Activated CD4-positive, alpha-beta T cell treated with anti-CD3 and anti-CD28 coated beads for 36 hours (primary cell): ENCODE measurements around the gene CAPN14. TPM values are rescaled to one million over a fixed set of nuclear protein-coding genes. Genes with fewer than 3 reads are reported as not detected.
A peak's percentile ranks its signal among the peaks of the same experiment; 100 is the strongest.

Experiments used
- ATAC-seq: fragments of 200-7000 bp; cut with Tn5 transposase; one replicate; pipeline ENCODE4 v1.10.0; 2021; ENCODE audit warnings: mild to moderate bottlenecking, moderate library complexity
- CTCF ChIA-PET: fragments of 350-600 bp; sonication (Branson Sonifier 250); formaldehyde crosslinking; loops from one replicate; lab custom pipeline; 2021; ENCODE audit warnings: antibody characterized with exemption; lab: Charles Lee
- POLR2A ChIA-PET: fragments of 350-600 bp; sonication (Branson Sonifier 250); formaldehyde crosslinking; loops from one replicate; lab custom pipeline; 2021; ENCODE audit warnings: antibody characterized with exemption, inconsistent platforms; lab: Charles Lee
- DNase-seq: peaks from one replicate; pipeline ENCODE4 v3.0.0-alpha.2; 2020
- H3K27ac Mint-ChIP-seq: one replicate; pipeline ENCODE4 v1.8.0; 2021; ENCODE audit warnings: mixed read lengths
- H3K27me3 Mint-ChIP-seq: one replicate; pipeline ENCODE4 v1.8.0; 2021; ENCODE audit warnings: mixed read lengths
- H3K36me3 Mint-ChIP-seq: one replicate; pipeline ENCODE4 v1.8.0; 2021; ENCODE audit warnings: low read depth, mixed read lengths
- H3K4me1 Mint-ChIP-seq: one replicate; pipeline ENCODE4 v1.8.0; 2021; ENCODE audit warnings: mixed read lengths
- H3K4me3 Mint-ChIP-seq: one replicate; pipeline ENCODE4 v1.8.0; 2021; ENCODE audit warnings: mild to moderate bottlenecking, moderate library complexity, mixed read lengths
- H3K9me3 Mint-ChIP-seq: one replicate; pipeline ENCODE4 v1.8.0; 2021; ENCODE audit warnings: low read depth, mixed read lengths
- intact Hi-C, 2 experiments: fragments of 100-400 bp; cut with DNase I in 1 of 2; cut with micrococcal nuclease in 1 of 2; formaldehyde crosslinking; loops; one replicate each; pipeline versions ENCODE4 v1.14.2 to v1.15.1; 2022 to 2024; cut with DNase I, micrococcal nuclease
- total RNA-seq, 2 experiments: library from RNA; stranded (reverse); gene quantifications; one replicate each; pipeline ENCODE4 v1.2.3, GENCODE V29; 2021

CAPN14 gene
- total RNA-seq, 2 experiments from 2014 or later: 0.51 to 0.64 TPM

DNA sequence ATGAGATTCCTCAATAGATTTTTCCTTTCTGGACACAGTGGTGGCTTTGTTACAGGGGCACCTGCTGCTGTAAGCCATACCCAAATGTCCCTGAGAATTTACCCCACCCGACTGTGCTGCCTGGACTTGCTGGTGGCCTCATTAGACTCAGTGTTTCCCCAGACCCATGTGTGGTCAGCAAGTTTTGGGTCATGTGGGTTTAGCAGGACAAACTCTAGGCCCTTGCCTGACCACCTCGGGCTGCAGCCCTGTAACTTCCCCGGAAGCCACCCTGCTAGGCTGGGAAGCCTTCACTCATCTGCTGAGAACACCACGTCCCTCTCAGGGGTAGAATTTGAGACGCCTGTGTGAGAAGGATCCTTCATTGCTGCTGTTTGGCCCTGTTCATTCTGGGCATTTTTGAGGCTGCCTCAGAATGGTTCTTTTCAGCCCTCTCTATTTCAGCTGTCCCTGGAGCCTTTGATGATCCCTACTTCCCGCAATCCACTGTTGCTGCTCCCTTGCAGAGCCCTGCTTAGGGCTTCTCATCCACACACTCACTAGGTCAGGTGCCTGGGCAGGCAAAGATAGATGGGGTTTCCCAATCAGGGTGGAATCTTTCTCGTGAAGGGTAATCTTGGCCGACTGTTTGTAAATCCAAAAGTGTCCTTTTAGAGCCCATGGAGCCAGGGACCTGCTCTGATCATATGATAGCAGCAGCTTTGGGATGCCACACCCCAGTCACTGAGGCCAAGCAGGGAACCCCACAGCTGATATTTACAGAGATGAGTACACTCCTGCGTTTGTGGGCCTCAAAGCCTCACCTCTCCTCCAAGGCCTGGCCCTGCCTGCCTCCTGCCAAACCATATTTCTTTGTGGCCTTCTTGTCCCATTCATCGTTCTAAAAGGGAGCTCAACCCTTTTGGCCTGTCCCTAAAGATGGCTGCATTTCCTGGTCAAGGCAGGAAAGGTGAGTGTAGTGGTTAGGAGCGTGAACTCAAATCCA lies 23.4 kb upstream of the CAPN14 start:
- ChIA-PET POLR2A (no interaction called here), CTCF (interaction anchor here (0.6 to 0.7 kb wide), 2 partner anchors 71 to 85 kb away, joined by 3 read pairs; no protein-coding TSS in a partner anchor)
- Mint-ChIP-seq H3K27ac (no peak overlapping the region), H3K27me3 (no peaks in the 10 kb centered on the region), H3K36me3 (peaks cover 4% of the 10 kb centered on the region), H3K4me3 (no peak overlapping the region), H3K9me3 (no peaks in the 10 kb centered on the region), H3K4me1 (no peaks in the 10 kb centered on the region)
- DNase-seq (no peak), ATAC-seq (no peak)
- intact Hi-C loops: no loop called here

DNA sequence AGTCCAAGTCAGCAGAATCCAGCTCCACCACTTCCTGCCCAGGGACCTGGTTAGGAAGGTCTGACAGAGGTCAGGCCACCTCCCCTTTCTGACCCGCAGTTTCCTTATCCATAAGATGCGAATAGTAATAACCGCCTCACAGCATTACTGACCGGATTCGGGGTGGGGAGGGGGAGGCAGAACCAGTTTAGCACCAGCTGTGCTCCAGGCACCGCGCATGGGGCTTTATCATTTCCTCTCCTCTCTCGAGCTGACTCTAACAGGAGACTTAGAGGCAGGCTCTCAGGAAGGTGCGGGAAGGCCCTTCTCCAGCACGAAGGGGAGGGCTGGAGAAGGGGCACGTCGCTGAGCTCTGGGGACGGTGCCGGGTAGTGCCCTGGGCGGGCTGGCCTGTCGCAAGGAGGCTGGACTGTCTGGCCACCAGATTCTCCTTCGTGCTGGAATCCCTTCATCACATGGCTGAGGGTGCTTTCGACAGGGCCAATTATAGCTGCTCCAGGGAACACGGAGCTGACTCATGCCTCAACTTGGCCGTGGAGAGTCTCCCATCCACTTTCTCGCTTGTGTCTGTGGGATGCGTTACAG lies 22.4 kb upstream of the CAPN14 start:
- Mint-ChIP-seq H3K4me1 (peaks cover 10% of the 10 kb centered on the region), H3K4me3 (no peak overlapping the region), H3K27me3 (no peaks in the 10 kb centered on the region), H3K9me3 (no peaks in the 10 kb centered on the region), H3K36me3 (peaks cover 4% of the 10 kb centered on the region), H3K27ac (no peak overlapping the region)
- intact Hi-C loops: no loop called here
- no peak for DNase-seq
- ChIA-PET POLR2A (no interaction called here), CTCF (interaction anchor here (0.5 kb wide), 1 partner anchor 116 kb away, joined by 3 read pairs; no protein-coding TSS in a partner anchor)
- ATAC-seq: no peak

DNA sequence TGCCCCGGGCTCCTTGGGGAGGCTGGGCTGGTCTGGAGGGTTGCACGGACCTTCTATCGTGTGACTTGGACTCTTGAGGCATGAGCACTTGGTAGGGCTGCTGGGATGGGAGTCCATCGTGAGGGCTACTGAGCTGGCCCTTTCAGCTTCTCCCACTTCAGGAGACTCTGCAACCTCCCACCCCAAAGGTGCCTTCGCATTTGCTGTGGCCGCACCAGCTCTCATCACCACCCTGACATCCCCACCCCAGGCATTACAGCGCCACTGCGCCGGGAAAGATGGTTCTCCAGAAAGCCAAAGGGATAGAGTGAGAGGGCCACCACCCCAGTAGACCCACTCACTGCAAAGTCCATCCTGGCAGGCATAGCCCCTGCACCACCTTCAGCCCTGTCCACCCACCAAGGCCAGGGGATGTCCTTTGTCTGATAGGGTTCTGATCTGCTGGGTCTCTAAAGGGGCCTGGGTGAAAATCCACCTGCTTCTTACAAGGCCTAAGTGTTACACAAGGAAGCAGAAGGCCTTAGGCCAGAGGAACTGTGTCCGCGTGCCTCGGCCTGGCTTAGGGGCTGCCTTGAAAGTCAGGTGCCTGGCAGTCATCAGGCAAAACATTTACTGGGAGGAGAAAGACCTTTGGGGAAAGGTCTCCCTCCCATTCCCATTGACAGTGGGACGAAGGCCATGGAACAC lies 21.7 kb upstream of the CAPN14 start:
- no peak for ATAC-seq
- CTCF ChIA-PET: no interaction called here
- no peak for DNase-seq
- intact Hi-C loops: no loop called here
- POLR2A ChIA-PET: no interaction called here
- Mint-ChIP-seq H3K9me3 (no peaks in the 10 kb centered on the region), H3K4me1 (peaks cover 11% of the 10 kb centered on the region), H3K4me3 (no peak overlapping the region), H3K27me3 (no peaks in the 10 kb centered on the region), H3K36me3 (peaks cover under 1% of the 10 kb centered on the region), H3K27ac (no peak overlapping the region)

DNA sequence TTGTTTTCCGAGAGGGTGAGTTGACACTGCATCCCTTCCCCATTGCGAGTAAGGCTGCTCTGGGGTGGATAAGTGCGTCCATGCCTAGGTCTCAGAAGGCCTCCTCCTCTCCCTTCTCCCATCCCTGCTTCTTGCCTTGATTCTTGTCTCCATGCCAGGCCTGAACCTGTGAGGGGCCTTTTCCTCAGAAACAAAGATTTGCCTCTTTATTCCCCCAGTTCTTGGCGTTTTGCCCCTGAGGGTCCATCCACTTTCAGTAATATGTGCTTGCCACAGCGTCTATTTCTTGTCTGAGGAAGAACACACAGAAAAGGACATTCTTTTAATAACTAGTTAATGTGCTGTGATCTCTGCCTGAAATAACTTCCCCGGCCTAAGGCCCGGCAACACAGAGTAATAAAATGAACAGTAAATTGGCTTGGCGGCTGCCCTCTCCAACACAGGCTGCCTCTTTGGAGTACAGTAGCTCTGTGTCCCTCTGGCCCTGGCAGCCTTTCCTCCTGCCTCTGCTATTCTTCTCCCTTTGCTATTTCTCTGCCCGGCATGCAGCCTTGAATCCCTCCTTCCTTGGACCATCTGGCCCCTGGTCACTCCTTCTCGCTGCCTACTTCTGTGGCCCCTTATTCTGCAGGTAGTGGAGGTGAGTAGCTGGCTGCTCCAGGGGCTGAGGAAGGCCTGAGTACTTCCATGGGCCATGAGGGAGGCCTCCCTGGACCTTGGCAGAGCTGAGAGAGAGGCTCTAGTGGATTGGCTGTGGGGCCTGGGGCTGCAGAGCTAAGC lies 21.0 kb upstream of the CAPN14 start:
- H3K27ac Mint-ChIP-seq: no peak overlapping the region
- no peak overlapping the region for H3K4me3 Mint-ChIP-seq
- POLR2A ChIA-PET: no interaction called here
- peaks cover 16% of the 10 kb centered on the region for H3K4me1 Mint-ChIP-seq
- no peak for DNase-seq
- H3K9me3 Mint-ChIP-seq: no peaks in the 10 kb centered on the region
- CTCF ChIA-PET: no interaction called here
- no peaks in the 10 kb centered on the region for H3K27me3 Mint-ChIP-seq
- no peaks in the 10 kb centered on the region for H3K36me3 Mint-ChIP-seq
- ATAC-seq: no peak
- intact Hi-C loops: no loop called here

DNA sequence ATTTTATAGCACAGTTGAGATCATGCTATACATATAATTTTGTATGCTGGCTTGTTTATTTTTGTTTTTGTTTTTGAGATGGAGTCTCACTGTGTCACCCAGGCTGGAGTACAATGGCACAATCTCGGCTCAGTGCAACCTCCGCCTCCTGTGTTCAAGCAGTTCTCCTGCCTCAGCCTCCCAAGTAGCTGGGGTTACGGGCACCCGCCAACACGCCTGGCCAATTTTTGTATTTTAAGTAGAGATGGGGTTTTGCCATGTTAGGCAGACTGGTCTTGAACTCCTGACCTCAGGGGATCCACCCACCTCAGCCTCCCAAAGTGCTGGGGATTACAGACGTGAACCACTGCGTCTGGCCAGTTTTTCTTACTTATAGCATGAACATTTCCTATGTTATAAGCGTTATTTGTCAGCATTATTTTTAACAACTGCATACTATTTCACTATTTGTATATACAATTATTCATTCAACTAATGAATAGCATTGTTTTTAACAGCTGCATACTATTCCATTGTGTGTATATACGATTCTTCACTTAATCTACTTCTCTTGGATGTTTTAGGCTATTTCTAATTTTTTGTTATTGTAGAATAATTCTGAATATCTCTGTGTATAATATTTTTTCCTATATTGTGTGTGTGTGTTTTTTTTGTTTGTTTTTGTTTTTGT lies 20.2 kb upstream of the CAPN14 start:
- no peak overlapping the region for H3K4me3 Mint-ChIP-seq

DNA sequence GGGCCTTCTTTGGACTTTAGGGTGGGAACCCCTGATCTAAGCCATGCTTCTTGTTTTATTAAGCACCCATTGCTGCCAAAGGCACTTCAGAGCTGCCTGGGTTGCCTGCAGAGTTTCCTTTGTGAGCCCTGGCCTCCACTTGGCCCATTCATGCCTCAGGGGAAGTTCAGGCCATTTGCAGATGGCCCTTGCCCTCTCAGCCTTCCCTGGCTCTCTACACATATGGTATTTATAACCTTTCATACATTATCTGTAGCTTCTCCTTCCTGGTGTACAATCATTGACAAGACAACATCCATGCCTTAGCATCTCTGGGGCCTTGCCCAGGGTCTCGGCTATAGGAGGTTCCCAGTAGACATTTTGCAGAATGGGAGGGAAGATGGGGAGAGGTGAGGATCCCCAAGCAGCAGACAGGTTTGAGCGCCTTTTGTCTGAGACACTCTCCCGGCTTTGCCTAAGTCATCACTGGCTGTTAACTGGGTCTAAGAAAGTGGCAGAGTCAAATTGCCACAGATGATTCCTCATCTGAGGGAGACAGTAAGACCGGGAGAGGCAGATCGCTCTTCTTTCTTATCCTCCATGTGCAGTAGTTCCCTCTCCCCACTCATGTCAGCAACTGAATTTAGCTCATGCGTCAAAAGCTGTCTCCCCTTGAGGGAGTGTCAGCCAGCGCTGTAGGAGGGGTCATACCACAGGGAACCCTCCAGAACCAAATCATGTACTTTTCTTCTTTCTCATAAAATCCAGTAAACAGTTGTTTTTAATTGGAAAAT lies 19.3 kb upstream of the CAPN14 start:
- POLR2A ChIA-PET: no interaction called here
- CTCF ChIA-PET: interaction anchor here (0.5 to 1.3 kb wide), 3 partner anchors 10 to 376 kb away, joined by 3 to 7 read pairs (median 3); no protein-coding TSS in a partner anchor
- DNase-seq (no peak), ATAC-seq (no peak)
- Mint-ChIP-seq H3K4me3 (no peak overlapping the region), H3K4me1 (peaks cover 19% of the 10 kb centered on the region), H3K27ac (no peak overlapping the region), H3K36me3 (no peaks in the 10 kb centered on the region), H3K9me3 (no peaks in the 10 kb centered on the region), H3K27me3 (no peaks in the 10 kb centered on the region)
- intact Hi-C loops: no loop called here

More for the DNA sequence above, 20.2 kb upstream of the CAPN14 start:
- ChIA-PET CTCF (interaction anchor here (1.3 kb wide), 1 partner anchor 11 kb away, joined by 7 read pairs; no protein-coding TSS in a partner anchor), POLR2A (no interaction called here)
- Mint-ChIP-seq H3K9me3 (no peaks in the 10 kb centered on the region), H3K36me3 (no peaks in the 10 kb centered on the region), H3K27ac (no peak overlapping the region), H3K27me3 (no peaks in the 10 kb centered on the region), H3K4me1 (peaks cover 19% of the 10 kb centered on the region)
- DNase-seq (no peak), ATAC-seq (no peak)
- intact Hi-C loops: no loop called here

DNA sequence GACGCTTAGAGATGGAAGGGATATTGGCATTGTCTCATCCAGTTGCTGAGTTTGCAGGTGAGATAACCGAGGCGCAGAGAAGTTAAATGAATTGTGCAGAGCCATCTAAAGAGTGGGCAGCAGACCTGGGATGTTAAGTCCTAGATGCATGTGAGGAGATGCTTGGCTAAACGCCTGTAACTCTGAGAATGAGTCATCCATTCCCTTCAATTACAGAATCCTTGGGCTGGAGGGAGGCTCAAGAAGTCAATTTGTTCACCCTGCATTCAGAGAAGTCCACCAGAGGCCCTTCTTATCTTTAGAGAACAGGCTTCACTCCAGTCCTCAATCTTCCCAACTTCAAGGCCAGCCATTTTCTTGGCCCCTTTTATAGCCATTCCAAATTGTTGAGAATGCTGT lies 18.2 kb upstream of the CAPN14 start:
- ChIA-PET CTCF (no interaction called here), POLR2A (no interaction called here)
- no peak overlapping the region for H3K27ac Mint-ChIP-seq
- peaks cover 19% of the 10 kb centered on the region for H3K4me1 Mint-ChIP-seq
- no peak overlapping the region for H3K4me3 Mint-ChIP-seq
- DNase-seq (no peak), ATAC-seq (no peak)
- no peaks in the 10 kb centered on the region for H3K9me3 Mint-ChIP-seq
- intact Hi-C loops: loop anchor here in 1 of 2 experiments (2.0 kb wide), 1 partner anchor 89 kb away; no protein-coding TSS in a partner anchor
- no peaks in the 10 kb centered on the region for H3K27me3 Mint-ChIP-seq
- H3K36me3 Mint-ChIP-seq: no peaks in the 10 kb centered on the region

DNA sequence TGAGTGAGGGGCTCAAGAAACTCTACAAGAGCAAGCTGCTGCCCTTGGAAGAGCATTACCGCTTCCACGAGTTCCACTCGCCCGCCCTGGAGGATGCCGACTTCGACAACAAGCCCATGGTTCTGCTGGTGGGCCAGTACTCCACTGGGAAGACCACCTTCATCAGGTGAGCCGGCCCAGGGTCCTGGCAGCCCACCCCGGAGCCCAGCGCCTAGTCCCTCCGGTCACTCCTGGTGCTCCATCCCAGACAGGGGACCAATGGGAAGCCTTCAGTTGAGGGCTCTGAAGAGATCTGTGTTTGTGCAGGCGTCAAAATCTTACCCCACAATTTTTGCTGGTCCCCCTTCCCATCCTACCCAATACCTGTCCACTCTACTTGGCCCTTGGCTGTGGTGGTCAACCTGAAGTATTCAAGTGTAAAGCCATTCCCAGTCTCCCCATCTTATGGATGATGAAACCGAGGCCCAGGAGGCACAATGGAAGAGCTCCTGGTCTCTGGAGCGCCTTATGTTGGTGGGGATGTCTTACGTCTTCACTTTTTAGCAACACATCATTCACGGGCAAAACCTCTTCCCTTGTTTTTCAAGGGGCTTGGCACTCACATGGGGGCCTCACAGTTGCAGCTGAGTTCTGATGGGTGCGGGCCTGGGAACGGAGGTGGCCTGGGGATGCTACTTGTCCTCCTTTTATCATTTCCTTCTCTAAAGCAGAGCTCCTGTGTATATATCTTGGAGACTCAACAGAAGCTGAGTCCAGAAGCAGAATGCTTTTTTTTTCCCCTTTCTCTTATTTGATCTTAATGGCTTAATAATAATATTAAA lies 17.6 kb upstream of the CAPN14 start:
- ATAC-seq: no peak
- no peaks in the 10 kb centered on the region for H3K9me3 Mint-ChIP-seq
- no peaks in the 10 kb centered on the region for H3K27me3 Mint-ChIP-seq
- peak overlapping the region; percentile 34 for H3K27ac Mint-ChIP-seq
- intact Hi-C loops: loop anchor here (2.0 to 5.0 kb wide), 3 partner anchors 90 to 1088 kb away; partner anchors contain the start of gene YPEL5 (in 1 of the 2)
- H3K4me1 Mint-ChIP-seq: peaks cover 19% of the 10 kb centered on the region
- CTCF ChIA-PET: interaction anchor here (0.6 to 1.8 kb wide), 3 partner anchors 64 to 598 kb away, joined by 3 to 8 read pairs (median 3); no protein-coding TSS in a partner anchor
- DNase-seq: no peak
- H3K36me3 Mint-ChIP-seq: no peaks in the 10 kb centered on the region
- H3K4me3 Mint-ChIP-seq: peak overlapping the region; percentile 37
- POLR2A ChIA-PET: no interaction called here
